MM.1S (cell line): ENCODE results near the gene EPSTI1.

Experiments
- DNase-seq: peaks from one replicate; pipeline ENCODE4 v3.0.0-alpha.2; 2015
- H2AFZ ChIP-seq: fragments of 300-600 bp; sonication (generic); 2 replicates; pipeline ENCODE4 v1.6.0; 2016; ENCODE audit warnings: antibody characterized with exemption, low read length
- H3F3A ChIP-seq: fragments of 300-600 bp; sonication (generic); 2 replicates; pipeline ENCODE4 v1.6.1; 2016; ENCODE audit warnings: mild to moderate bottlenecking, antibody characterized with exemption, low read length, moderate library complexity, mixed read lengths; ENCODE audit not compliant: insufficient read depth
- H3K27ac ChIP-seq: fragments of 300-600 bp; sonication (generic); 2 replicates; pipeline ENCODE4 v1.5.1; 2016; ENCODE audit warnings: mild to moderate bottlenecking, low read length
- H3K27me3 ChIP-seq: fragments of 300-600 bp; sonication (generic); replicated peaks from 2 replicates; pipeline ENCODE4 v1.6.0; 2016; ENCODE audit warnings: low read length; ENCODE audit not compliant: insufficient read depth
- H3K36me3 ChIP-seq: fragments of 300-600 bp; sonication (generic); replicated peaks from 2 replicates; pipeline ENCODE4 v1.6.1; 2016; ENCODE audit warnings: mild to moderate bottlenecking, low read length, mixed read lengths; ENCODE audit not compliant: insufficient read depth
- H3K4me1 ChIP-seq: fragments of 300-600 bp; sonication (generic); 2 replicates; pipeline ENCODE4 v1.6.1; 2016; ENCODE audit warnings: low read length, mixed read lengths
- H3K4me2 ChIP-seq: fragments of 300-600 bp; sonication (generic); 2 replicates; pipeline ENCODE4 v1.6.0; 2016; ENCODE audit warnings: low read depth, low read length
- H3K4me3 ChIP-seq: fragments of 300-600 bp; sonication (generic); 2 replicates; pipeline ENCODE4 v1.5.1; 2016; ENCODE audit warnings: low read length, mixed read lengths
- H3K79me2 ChIP-seq: fragments of 300-600 bp; sonication (generic); 2 replicates; pipeline ENCODE4 v1.6.1; 2016; ENCODE audit warnings: mixed run types, low read length, mixed read lengths
- H3K9ac ChIP-seq: fragments of 300-600 bp; sonication (generic); 2 replicates; pipeline ENCODE4 v1.6.1; 2016; ENCODE audit warnings: low read length, mixed read lengths
- H3K9me2 ChIP-seq: fragments of 300-600 bp; sonication (generic); replicated peaks from 2 replicates; pipeline ENCODE4 v1.6.1; 2016; ENCODE audit warnings: mild to moderate bottlenecking, low read length, mixed read lengths; ENCODE audit not compliant: insufficient read depth
- H3K9me3 ChIP-seq: fragments of 300-600 bp; sonication (generic); replicated peaks from 2 replicates; pipeline ENCODE4 v1.6.1; 2016; ENCODE audit warnings: mild to moderate bottlenecking, low read length, mixed read lengths; ENCODE audit not compliant: insufficient read depth
- H4K20me1 ChIP-seq: fragments of 300-600 bp; sonication (generic); 2 replicates; pipeline ENCODE4 v1.6.1; 2016; ENCODE audit warnings: mild to moderate bottlenecking, low read length, moderate library complexity, mixed read lengths; ENCODE audit not compliant: insufficient read depth
- CTCF ChIP-seq: fragments of 300-600 bp; sonication (generic); IDR thresholded peaks from 2 replicates; pipeline ENCODE4 v1.5.1; 2016; ENCODE audit warnings: antibody characterized with exemption, low read length, mixed read lengths
- EZH2 ChIP-seq: fragments of 300-600 bp; sonication (generic); optimal IDR thresholded peaks from 2 replicates; pipeline ENCODE3; 2017; ENCODE audit warnings: low read depth, mild to moderate bottlenecking, antibody characterized with exemption, low read length, mixed read lengths
- EZH2phosphoT487 ChIP-seq: fragments of 300-600 bp; sonication (generic); IDR thresholded peaks from 2 replicates; pipeline ENCODE4 v1.6.1; 2018; ENCODE audit warnings: antibody characterized with exemption, low read length

Gene EPSTI1

GRCh38 chr13:42971691-42972347 is 20.2 kb downstream of the EPSTI1 start:
- no peaks in the 10 kb centered on the region for H3K9me3 ChIP-seq
- H3K4me3 ChIP-seq = no peak overlapping the region
- DNase-seq = no peak
- no peaks in the 10 kb centered on the region for H3K36me3 ChIP-seq
- no peaks in the 10 kb centered on the region for H3K4me1 ChIP-seq
- H3K79me2 ChIP-seq = no peaks in the 10 kb centered on the region
- no peak overlapping the region for H3K27ac ChIP-seq
- no peaks in the 10 kb centered on the region for H3K27me3 ChIP-seq
- no peak overlapping the region for H3K4me2 ChIP-seq
- no peak overlapping the region for H3K9ac ChIP-seq
- no peaks in the 10 kb centered on the region for H4K20me1 ChIP-seq
- TF ChIP-seq EZH2 (no peak), EZH2phosphoT487 (no peak)
- H3F3A ChIP-seq = no peaks in the 10 kb centered on the region
- H3K9me2 ChIP-seq = no peaks in the 10 kb centered on the region
- no peak overlapping the region for H2AFZ ChIP-seq

GRCh38 chr13:42970824-42971690 is 21.0 kb downstream of the EPSTI1 start:
- Histone ChIP-seq H3K9ac (no peak overlapping the region), H3K27ac (no peak overlapping the region), H2AFZ (no peak overlapping the region), H3F3A (no peaks in the 10 kb centered on the region), H3K4me2 (no peak overlapping the region), H3K27me3 (no peaks in the 10 kb centered on the region), H3K9me3 (no peaks in the 10 kb centered on the region), H3K4me1 (no peaks in the 10 kb centered on the region), H3K9me2 (no peaks in the 10 kb centered on the region), H3K79me2 (no peaks in the 10 kb centered on the region), H3K36me3 (no peaks in the 10 kb centered on the region), H3K4me3 (no peak overlapping the region), H4K20me1 (no peaks in the 10 kb centered on the region)
- TF ChIP-seq CTCF = peak; percentile 57
- no peak for TF ChIP-seq EZH2
- peak; percentile 53 for DNase-seq

GRCh38 chr13:42969565-42970172 is 22.4 kb downstream of the EPSTI1 start:
- TF ChIP-seq EZH2phosphoT487 (no peak), CTCF (peak; percentile 55), EZH2 (no peak)
- Histone ChIP-seq H3K36me3 (no peaks in the 10 kb centered on the region), H3K4me1 (no peaks in the 10 kb centered on the region), H3K27me3 (no peaks in the 10 kb centered on the region), H2AFZ (no peak overlapping the region), H3K79me2 (no peaks in the 10 kb centered on the region), H3K9ac (no peak overlapping the region), H3K27ac (no peak overlapping the region), H3F3A (no peaks in the 10 kb centered on the region), H3K4me2 (no peak overlapping the region), H3K9me3 (no peaks in the 10 kb centered on the region), H4K20me1 (no peaks in the 10 kb centered on the region), H3K9me2 (no peaks in the 10 kb centered on the region), H3K4me3 (no peak overlapping the region)
- peak; percentile 50 for DNase-seq
